ENCODE results near the gene RECQL.

DNA sequence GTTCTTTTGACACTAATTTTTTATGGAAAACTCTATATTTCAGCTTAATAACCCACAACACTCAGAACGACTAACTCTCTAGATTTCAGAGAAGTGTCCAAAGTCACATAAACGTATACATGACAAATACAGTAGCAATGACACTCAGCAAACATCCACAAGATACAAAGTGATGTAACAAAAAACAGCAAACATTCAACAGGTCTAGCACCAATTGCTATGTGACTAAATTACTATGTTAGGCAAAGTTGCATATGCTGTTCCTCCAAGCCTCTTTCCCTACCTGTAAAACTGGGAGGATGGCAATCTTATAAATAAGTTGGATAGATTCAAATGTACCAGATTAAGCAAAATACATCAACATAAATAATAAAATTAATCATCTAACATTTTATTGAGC is 1.7 kb downstream of the RECQL start:
- TF ChIP-seq HCFC1 (IDR thresholded peaks at IDR 0.05; ENCODE audit: low read depth, low read length): no peak
- TF ChIP-seq, protein P1, sequence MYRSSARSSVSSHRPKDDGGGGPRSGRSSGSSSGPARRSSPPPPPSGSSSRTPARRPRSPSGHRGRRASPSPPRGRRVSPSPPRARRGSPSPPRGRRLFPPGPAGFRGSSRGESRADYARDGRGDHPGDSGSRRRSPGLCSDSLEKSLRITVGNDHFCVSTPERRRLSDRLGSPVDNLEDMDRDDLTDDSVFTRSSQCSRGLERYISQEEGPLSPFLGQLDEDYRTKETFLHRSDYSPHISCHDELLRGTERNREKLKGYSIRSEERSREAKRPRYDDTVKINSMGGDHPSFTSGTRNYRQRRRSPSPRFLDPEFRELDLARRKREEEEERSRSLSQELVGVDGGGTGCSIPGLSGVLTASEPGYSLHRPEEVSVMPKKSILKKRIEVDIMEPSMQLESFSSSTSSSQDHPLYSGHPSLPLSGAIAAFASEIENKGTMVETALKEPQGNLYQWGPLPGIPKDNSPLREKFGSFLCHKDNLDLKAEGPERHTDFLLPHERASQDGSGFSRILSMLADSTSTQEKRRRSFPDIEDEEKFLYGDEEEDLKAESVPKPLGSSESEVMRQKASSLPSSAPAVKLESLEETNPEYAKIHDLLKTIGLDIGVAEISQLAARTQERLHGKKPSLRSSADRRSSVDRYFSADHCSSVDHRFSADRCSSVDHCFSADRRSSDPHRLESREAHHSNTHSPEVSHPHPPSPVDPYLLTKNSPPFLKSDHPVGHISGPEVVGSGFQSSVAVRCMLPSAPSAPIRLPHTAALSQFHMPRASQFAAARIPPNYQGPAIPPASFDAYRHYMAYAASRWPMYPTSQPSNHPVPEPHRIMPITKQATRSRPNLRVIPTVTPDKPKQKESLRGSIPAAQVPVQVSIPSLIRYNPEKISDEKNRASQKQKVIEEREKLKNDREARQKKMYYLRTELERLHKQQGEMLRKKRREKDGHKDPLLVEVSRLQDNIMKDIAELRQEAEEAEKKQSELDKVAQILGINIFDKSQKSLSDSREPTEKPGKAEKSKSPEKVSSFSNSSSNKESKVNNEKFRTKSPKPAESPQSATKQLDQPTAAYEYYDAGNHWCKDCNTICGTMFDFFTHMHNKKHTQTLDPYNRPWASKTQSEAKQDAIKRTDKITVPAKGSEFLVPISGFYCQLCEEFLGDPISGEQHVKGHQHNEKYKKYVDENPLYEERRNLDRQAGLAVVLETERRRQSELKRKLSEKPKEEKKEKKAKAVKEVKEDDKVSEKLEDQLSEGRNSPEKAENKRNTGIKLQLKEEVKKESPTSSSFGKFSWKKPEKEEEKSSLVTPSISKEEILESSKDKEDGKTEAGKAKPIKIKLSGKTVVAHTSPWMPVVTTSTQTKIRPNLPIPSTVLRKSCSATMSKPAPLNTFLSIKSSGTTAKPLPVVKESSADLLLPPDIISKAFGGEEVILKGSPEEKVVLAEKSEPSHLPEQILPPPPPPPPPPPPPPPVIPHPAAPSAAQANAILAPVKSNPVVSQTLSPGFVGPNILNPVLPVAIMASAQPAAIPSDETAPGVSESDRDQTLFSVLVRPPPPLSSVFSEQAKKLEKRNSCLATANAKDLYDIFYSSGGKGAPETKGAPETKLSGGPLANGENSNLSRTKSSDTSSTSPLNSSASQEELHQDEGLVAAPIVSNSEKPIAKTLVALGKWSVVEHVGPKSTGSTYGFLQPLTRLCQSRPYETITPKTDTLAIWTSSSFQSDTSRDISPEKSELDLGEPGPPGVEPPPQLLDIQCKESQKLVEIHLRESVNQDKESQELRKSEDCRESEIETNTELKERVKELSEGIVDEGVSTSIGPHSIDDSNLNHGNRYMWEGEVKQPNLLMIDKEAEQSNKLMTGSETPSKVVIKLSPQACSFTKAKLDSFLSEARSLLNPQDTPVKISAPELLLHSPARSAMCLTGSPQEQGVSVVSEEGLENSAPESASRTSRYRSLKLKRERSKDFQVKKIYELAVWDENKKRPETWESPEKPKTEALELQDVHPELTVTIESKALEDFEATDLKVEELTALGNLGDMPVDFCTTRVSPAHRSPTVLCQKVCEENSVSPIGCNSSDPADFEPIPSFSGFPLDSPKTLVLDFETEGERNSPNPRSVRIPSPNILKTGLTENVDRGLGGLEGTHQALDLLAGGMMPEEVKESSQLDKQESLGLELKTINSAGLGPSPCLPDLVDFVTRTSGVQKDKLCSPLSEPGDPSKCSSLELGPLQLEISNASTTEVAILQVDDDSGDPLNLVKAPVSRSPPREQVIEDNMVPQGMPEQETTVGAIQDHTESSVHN (IDR thresholded peaks at IDR 0.05; ENCODE audit: borderline replicate concordance in 1 of 2, low read depth in 1 of 2): no peak
- TF ChIP-seq, protein P2, sequence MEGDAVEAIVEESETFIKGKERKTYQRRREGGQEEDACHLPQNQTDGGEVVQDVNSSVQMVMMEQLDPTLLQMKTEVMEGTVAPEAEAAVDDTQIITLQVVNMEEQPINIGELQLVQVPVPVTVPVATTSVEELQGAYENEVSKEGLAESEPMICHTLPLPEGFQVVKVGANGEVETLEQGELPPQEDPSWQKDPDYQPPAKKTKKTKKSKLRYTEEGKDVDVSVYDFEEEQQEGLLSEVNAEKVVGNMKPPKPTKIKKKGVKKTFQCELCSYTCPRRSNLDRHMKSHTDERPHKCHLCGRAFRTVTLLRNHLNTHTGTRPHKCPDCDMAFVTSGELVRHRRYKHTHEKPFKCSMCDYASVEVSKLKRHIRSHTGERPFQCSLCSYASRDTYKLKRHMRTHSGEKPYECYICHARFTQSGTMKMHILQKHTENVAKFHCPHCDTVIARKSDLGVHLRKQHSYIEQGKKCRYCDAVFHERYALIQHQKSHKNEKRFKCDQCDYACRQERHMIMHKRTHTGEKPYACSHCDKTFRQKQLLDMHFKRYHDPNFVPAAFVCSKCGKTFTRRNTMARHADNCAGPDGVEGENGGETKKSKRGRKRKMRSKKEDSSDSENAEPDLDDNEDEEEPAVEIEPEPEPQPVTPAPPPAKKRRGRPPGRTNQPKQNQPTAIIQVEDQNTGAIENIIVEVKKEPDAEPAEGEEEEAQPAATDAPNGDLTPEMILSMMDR (IDR thresholded peaks at IDR 0.05 in 2 of 3, conservative IDR thresholded peaks at IDR 0.05 in 1 of 3; ENCODE audit: insufficient read depth in 2 of 3, low read depth in 1 of 3, low read length in 3 of 3): no peak
